ENCODE data around the gene ZNF264. TPM values are rescaled to one million over a fixed set of nuclear protein-coding genes. Genes with fewer than 3 reads are reported as not detected.
"Not testable (repeated sequence)": the region's sequence is repeated elsewhere in the genome, so short reads cannot be mapped to it uniquely, and the experiment has no call there.

Gene ZNF264
- 11.4 and 23.1 TPM in 2 replicates for total RNA-seq

DNA sequence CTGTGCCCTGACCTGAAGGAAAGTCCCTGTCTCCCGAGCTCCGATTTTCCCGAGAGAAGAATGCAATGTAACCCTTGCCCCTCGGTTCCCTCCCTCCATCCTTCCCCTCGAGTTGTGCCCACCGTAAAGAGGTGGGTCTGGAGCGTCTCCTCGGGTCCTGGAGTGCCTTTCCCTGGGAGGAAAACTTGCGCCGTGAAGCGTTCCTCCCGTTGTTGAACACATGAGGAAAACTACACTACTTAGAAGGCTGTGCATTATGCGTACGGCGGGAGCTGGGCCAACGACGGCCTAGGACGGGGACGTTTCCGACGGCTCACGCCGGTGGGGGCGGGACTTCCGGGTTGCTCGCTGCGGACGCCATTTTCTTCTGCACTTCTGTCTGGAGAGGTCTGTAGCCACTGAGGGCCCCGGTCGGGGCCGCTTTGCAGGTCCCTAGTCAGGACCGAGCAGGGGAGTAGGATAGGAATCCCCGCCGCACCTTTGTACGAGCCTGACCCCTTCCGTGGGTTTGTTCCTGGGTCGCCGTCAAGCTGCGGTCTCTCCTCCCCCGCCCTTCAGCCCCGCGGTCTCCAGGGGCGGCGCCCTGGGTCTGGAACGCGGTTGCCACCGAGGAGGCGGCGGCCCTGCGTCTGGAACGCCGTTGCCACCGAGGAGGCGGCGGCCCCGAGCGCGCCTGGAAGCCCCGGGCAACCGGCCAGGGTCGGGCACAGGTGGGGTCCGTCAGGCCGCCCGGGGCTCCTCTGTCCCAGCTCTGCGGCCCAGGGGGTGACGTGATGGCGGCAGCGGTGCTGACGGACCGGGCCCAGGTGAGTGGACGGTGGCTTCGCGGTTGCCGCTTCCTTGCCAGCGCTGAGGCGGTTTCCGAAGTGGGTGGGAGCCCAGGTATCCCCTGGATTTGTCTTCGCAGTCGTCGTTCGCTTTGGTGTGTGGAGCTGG is at the start of gene ZNF264:
Gene ZNF264 (plus strand): TSS at position 360 of the 936 bp plus-strand sequence. CDS start 414 bp downstream, at position 774.
- DNase-seq (ENCODE audit: low read depth in 2 of 2): peak; percentile 77 to 90

DNA sequence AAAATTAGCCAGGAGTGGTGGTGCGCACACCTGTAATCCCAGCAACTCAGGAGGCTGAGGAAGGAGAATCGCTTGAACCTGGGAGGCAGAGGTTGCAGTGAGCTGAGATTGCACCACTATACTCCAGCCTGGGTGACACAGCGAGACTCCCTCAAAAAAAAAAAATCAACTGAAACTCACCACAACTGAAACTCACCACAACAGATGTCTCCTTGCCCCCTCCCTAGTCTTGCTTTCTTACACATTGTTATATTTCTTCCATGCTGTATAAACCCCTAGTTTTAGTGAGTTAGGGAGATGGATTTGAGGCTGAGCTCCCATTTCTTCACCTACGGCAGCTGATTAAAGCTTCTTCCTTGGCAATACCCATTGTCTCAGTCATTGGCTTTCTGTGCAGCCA is 49.6 kb upstream of the ZNF264 start:
- DNase-seq (ENCODE audit: low read depth in 2 of 2): no peak

DNA sequence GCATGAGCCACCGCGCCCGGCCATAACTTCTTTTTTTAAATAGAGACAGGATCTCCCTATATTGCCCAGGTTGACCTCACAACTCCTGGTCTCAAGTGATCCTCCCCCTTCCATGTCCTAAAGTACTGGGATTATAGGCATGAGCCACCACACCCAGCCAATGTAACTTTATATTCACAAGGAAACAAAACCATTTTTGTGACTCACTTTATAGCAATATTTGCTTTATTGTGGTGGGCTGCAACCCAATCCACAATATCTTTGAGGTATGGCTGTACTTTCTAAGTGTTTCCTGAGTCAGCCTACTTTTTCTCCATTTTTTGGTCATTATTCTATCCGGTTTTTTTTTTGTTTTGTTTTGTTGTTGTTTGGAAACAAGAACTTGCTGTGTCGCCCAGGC is 38.4 kb upstream of the ZNF264 start:
- DNase-seq (ENCODE audit: low read depth in 2 of 2): no peak

DNA sequence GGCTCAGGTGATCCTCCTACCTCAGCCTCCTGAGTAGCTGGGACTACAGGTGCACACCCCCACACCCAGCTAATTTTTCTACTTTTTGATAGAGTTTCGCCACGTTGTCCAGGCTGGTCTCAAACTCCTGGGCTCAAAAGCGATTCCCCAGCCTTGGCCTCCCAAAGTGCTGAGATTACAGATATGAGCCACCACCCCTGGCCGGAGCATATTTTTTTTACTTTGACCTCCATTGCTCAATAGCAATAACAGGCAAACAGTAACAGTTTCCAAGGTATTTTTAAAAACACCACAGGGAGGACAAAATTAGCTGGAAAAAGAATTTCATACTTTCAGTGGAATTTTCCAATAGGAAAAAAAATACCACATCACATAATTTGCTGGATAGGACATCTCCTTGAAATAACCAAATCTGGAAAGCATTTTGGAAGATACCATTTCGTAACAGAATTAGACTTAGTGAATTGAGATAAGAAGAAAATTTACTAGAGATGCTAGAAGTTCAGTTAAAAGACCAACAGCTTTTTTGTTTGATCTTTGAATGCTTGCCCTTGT is 29.2 kb upstream of the ZNF264 start:
- no peak for DNase-seq (ENCODE audit: low read depth in 2 of 2)

DNA sequence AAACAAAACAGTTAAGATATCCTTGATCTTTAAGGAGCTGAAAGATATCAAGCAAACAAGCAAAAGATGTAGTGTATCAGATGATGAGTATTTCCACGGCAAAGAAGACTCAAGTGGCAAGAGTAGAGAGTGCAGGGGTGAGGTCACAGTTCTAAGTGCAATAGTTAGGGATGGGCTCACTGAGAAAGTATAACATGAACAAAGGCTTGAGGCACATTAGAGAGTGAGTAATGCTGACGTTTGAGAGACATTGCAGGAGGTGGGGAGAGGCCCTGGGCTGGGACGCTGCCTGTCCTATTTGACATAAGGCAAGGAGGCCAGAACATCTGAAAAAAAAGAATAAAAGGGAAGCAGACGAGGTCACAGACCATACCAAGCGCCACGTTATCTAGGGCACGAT is 25.5 kb upstream of the ZNF264 start:
- no peak for DNase-seq (ENCODE audit: low read depth in 2 of 2)

DNA sequence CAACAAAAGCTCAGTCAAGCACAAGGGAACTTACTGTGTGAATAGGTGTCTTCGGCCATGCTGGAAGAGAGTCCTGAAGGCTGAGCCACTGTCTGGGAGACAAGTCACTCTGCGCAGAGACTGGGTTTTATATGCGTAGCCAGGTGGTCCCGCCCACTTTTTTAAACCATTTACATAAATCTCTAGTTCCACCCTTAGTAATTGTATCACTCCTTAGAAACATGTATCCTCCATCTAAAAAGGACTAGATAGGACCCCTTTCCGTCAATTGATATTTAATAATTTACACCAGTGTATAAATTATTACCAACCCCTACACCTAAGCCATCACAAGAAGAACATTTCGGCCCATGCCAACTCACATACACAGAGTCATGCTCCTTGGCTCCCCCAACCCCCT is 23.9 kb upstream of the ZNF264 start, which contains the start of gene DUXA:
Gene DUXA (minus strand): TSS at position 101 of the 400 bp plus-strand sequence. CDS start 42 bp downstream, at position 59.
- no peak for DNase-seq (ENCODE audit: low read depth in 2 of 2)

DNA sequence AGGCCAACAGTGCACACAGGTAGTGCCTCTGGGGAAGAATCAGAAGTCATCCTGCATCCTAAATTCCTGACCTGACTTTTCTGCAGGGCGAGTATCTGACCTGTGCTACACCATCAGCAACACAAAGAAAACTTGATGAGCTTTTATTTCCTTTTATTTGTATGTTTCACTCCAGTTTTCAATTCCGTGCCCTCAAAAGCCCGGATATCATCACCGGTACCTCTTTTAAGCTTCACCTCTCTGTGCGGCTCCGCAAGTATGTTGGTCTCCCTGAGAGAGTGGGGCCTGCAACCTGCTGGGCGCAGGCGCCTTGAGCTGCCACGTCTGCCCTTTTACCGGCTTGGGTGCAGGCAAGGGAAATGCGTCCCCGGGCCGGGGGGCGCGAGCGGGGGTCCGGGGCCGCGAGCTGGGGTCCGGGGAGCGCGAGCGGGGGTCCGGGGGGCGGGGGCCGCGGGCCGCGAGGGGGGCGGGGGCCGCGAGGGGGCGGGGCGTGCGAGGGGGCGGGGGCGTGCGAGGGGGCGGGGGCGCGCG is 19.7 kb upstream of the ZNF264 start:
- DNase-seq (ENCODE audit: low read depth in 2 of 2): peak in 1 of 2 donors; percentile 19

DNA sequence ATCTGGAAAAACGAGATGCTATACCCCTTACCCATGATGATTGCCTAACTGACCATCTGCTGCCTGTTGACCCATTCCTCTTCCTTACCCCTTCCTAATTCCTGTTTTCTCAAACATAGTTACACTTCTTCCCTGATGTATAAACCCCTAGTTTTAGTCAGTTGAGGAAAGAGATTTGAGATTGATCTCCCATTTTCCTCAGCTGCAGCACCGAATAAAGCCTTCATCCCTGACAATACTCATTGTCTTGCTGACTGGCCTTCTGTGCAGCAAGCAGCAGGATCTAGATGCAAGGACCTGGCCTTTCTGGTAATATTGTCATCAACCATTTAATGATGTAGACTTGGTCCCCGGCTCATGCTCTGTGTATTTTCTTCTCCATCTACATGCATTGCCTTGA is 999 bp upstream of the ZNF264 start:
- DNase-seq (ENCODE audit: low read depth in 2 of 2): no peak

DNA sequence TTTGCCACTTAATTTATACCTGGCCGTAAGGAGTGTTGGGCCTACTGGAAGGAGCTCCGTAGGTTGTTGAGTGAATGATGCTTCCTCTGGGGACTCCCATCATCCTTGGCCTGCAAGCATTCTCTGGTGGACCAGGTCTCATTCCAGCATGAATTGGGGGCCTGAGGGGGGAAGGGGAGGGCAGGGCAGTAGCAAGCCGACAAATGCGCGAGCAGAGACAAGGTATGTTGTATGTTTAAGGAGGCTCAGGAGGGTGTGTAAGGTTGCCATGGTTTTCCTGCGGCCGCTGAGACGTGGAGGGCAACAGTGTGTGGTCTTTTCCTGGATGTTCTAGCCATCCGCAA is 749 bp downstream of the ZNF264 start:
- no peak for DNase-seq (ENCODE audit: low read depth in 2 of 2)

DNA sequence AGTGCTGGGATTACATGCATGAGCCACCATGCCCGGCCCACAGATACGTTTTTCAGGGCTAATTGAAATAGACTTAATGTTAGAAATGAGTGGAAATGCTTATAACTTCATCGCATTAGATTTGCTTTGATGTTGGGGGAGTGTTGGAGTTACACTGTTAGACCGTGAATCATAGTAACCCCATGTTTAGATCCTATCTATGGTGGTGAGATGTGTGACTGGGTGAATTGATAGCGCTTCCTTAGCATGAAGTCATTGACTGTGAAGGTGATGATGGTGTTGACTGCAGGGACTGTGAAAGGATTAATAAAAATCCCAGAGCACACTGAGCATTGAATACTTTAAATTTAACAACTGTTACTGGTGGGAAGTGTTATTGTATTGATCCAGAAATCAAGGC is 1.7 kb downstream of the ZNF264 start:
- DNase-seq (ENCODE audit: low read depth in 2 of 2): no peak

DNA sequence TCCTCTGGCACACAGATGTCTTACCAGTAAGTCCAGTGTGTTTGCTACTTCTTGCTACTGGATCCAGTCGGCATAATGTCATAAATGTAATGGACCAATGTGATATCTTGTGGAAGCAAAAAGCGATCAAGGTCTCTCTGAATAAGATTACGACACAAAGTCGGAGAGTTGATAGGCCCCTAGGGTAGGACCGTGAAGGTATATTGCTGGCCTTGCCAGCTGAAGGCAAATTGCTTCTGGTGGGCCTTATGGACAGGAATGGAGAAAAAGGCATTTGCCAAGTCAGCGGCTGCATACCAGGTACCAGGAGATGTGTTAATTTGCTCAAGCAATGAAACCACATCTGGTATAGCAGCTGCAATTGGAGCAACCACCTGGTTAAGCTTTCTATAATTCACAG is 6.6 kb downstream of the ZNF264 start:
- DNase-seq (ENCODE audit: low read depth in 2 of 2): not testable (repeated sequence)

DNA sequence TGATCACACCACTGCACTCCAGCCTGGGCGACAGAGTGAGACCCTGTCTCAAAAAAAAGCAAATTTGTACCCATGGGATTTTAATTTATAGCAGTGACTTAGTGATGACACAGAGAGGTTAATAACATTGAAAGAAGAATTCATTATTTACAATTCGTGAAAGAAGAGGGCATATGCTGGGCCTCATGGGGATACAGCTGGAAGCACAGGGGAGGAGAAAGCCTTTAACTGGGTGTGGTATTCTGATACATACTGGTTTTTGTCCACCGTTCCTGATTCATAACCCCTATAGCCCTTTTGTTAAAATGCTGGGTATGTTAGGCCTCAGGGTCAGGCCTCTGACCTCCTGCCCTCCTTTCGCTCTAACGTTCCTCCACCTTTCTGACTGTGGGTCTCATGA is 10.9 kb downstream of the ZNF264 start:
- no peak for DNase-seq (ENCODE audit: low read depth in 2 of 2)

DNA sequence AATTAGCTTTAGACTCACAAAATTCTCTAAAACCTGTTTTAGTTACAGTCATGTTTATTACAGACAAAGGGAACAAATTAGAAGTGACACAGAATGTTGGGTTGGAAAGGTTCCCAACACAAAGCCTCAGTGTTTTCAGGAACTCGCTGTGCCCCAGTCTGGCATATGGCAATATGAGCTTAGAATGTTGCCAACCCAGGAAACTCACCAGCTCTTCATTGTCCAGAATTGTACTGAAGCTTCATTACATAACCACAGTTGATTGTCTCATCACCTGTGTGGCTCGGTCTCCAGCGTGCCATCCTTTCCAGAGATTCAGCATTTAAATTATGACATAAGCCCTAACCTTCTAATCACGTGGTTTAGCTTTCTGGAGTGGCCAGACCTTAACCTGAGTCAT is 19.1 kb downstream of the ZNF264 start:
- DNase-seq (ENCODE audit: low read depth in 2 of 2): no peak

DNA sequence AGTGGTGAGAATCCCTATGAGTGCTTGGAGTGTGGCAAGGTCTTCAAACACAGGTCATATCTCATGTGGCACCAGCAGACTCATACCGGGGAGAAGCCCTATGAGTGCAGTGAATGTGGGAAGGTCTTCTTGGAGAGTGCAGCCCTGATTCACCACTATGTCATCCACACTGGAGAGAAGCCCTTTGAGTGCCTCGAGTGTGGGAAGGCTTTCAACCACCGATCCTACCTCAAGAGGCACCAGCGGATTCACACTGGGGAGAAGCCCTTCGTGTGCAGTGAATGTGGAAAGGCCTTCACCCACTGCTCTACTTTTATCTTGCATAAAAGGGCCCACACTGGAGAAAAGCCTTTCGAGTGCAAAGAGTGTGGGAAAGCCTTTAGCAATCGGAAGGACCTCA is 20.8 kb downstream of the ZNF264 start:
- DNase-seq (ENCODE audit: low read depth in 2 of 2): no peak

DNA sequence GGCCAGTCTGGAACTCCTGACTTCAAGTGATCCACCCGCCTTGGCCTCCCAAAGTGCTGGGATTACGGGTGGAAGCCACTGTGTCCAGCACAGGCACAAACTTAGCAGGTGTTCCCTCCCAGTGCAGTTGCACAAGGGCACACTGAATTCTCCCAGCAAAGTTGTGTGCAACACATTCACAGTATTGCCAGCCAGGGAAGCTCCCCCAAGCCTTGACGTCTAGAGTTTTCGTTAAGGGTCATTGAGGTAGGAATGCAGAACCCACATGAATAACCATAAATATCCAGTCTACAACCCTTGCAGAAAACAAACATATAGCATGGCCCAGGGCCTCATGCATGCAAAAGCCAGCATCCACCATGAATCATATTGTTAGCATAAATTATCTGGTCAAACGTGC is 36.2 kb downstream of the ZNF264 start:
- DNase-seq (ENCODE audit: low read depth in 2 of 2): no peak

DNA sequence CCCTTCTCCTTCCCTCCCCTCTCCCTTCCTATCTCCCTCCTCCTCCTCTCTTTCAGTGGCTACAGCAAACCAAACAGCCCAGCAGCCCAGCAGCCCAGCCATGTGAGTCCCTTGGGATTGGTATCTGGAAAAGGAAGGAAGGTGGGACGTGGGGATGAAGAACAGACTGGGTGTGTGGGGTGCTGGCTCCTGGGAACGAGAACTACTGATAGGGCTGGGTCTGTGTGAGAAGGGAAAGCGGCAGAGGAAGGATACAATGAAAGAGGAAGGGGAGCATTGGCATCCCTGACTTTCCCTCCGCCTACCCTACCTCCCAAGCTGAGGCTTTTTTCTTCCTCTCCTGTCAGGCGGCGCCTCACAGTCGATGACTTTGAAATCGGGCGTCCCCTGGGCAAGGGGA is 40.4 kb downstream of the ZNF264 start:
- no peak for DNase-seq (ENCODE audit: low read depth in 2 of 2)

DNA sequence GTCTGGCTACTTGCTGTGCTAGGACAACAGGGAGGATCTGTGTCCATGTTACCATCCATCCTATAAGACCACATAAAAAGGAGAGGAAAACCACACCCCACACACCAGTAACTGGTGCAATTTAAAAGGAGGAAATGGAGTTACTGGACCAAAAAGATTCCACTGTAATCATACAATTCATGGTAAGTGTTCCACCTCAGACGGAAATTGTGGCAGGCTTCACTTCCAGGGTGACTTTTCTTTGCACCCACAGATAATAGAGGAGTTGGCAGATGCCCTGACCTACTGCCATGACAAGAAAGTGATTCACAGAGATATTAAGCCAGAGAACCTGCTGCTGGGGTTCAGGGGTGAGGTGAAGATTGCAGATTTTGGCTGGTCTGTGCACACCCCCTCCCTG is 41.9 kb downstream of the ZNF264 start:
- DNase-seq (ENCODE audit: low read depth in 2 of 2): no peak

DNA sequence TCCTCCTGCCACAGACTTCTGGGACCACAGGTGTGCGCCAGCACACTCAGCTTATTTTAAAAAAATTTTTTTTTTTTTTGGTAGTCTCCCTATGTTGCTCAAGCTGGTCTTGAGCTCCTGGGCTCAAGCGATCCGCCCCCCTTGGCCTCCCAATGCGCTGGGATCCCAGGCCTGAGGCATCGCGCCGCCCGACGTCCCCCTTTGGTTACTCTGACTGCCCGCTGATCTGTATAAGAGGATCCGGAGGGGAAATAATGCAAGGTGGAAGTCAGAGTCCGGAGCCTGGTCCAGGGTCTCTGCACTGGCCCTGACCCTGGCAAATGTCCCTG is 48.6 kb downstream of the ZNF264 start:
- peak in 1 of 2 donors; percentile 4 for DNase-seq (ENCODE audit: low read depth in 2 of 2)

DNA sequence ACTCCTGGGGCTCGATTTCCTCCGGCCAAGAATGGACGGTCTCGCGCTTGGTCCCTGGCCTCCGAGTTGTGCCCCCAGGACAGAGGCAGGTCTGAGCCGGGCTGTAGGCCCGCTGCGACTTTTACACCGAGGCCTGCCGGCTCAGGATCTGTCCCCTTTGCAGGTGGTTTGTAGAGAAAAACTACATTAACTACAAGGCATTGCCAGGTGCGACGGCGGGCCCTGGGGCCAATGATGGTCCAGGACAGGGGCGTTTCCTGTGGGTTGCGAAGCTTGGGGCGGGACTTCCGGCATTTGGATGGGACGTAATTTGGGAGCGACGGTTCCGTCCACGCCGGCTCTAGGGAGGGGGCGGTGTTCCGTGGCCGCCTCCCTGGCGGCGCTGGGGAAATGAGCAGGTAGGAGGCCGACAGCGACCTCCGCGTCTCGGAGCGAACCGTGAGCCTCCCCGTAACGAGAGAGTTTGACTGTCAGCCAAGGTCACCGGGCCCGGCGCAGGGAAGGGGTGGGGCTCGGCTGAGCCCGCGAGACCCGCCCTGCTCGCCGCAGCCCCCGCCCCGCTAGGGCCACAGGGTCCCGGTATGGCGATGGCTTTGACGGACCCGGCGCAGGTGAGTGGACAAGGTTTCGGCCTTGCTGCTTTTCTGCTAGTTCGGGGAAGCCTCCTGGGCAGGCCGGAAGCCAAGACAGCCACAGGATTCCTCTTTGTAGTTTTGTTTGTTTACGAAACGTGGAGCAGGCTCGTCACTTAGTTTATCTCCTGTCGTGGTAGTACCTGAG is 49.2 kb downstream of the ZNF264 start, which contains the start of gene ZNF805:
Gene ZNF805 (plus strand): TSS at position 322 of the 780 bp plus-strand sequence. CDS start 260 bp downstream, at position 582.
- peak; percentile 93 to 96 for DNase-seq (ENCODE audit: low read depth in 2 of 2)

DNA sequence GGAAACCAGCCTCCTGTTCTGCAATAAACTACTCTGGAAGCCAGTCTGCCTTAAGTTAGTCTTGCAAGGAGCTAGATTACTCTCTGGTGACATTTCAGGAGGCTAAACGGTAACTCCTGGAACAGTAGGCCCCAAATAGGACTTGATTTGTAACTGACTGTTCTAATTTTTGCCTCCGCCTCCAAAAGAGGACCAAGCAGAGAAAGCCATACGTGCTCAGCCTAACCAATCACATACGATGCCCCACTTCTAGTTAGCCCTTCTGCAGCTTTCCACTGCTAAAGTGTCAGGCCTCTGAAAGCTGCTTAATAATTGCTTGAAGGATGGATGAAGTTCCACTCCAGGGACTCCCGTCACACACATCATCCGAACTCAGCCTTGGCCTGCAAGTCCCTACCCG is 49.9 kb downstream of the ZNF264 start:
- DNase-seq (ENCODE audit: low read depth in 2 of 2): peak in 1 of 2 donors; percentile 44

DNA sequence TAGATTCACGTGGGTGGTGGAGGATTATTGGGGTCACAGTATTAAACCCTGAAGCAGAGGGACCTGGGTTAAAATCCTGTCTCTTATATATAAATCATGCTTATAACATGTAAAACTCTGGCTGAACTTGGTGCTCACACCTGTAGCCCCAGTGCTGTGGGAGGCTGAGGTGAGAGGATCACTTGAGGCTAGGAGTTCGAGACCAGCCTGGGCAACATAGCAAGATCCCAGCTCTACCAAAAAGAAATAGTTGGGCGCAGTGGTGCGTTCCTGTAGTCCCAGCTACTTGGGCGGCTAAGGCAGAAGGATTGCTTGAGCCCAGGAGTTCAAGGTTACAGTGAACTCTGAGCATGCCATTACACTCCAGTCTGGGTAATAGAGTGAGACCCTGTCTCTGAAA is 51.5 kb downstream of the ZNF264 start:
- no peak for DNase-seq (ENCODE audit: low read depth in 2 of 2)

DNA sequence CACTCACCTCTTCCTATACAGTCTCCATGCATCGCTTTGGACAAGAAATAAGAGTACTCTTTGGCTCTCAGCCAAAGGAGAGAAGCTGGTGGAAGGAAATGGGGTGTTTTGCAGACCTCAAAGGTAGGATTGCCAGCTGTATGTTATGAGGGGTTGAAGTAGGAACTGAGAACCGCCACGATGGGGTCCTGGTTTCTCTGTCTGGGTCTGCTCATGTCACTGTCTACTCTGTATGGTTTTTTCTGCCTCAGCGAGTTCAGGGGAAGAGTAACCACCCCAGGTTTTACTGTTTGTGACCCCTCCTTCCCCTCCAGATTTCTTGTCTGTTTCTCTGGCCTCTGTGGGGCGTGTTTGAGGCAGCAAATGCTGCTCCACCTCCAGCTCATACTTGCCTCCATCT is 53.2 kb downstream of the ZNF264 start:
- no peak for DNase-seq (ENCODE audit: low read depth in 2 of 2)

Measured in dermis microvascular lymphatic vessel endothelial cell (primary cell).